Activated CD4-positive, alpha-beta memory T cell treated with anti-CD3 and anti-CD28 coated beads for 36 hours (primary cell): ENCODE measurements around the gene PCOLCE2. TPM values are rescaled to one million over a fixed set of nuclear protein-coding genes. Genes with fewer than 3 reads are reported as not detected.

Experiments used
- CTCF ChIA-PET: fragments of 350-600 bp; sonication (Branson Sonifier 250); formaldehyde crosslinking; loops from one replicate; lab custom pipeline; 2021; ENCODE audit warnings: antibody characterized with exemption, inconsistent platforms; lab: Charles Lee
- POLR2A ChIA-PET: fragments of 350-600 bp; sonication (Branson Sonifier 250); formaldehyde crosslinking; loops from one replicate; lab custom pipeline; 2021; ENCODE audit warnings: antibody characterized with exemption; lab: Charles Lee
- DNase-seq: peaks from one replicate; pipeline ENCODE4 v3.0.0-alpha.2; 2020
- H3K27ac Mint-ChIP-seq: one replicate; pipeline ENCODE4 v1.8.0; 2021; ENCODE audit warnings: mixed read lengths
- H3K27me3 Mint-ChIP-seq: one replicate; pipeline ENCODE4 v1.8.0; 2021; ENCODE audit warnings: mixed read lengths
- H3K36me3 Mint-ChIP-seq: one replicate; pipeline ENCODE4 v1.8.0; 2021; ENCODE audit warnings: mixed read lengths
- H3K4me1 Mint-ChIP-seq: one replicate; pipeline ENCODE4 v1.8.0; 2021; ENCODE audit warnings: low read depth, mixed read lengths
- H3K4me3 Mint-ChIP-seq: one replicate; pipeline ENCODE4 v1.8.0; 2021; ENCODE audit warnings: mild to moderate bottlenecking, mixed read lengths
- H3K9me3 Mint-ChIP-seq: one replicate; pipeline ENCODE4 v1.8.0; 2021; ENCODE audit warnings: mixed read lengths
- intact Hi-C: fragments of 100-400 bp; cut with micrococcal nuclease; formaldehyde crosslinking; loops from one replicate; pipeline ENCODE4 v1.15.1; 2023
- total RNA-seq, 2 experiments: library from RNA; stranded (reverse); gene quantifications; one replicate each; pipeline ENCODE4 v1.2.3, GENCODE V29; 2021

PCOLCE2 gene
- total RNA-seq, 2 experiments from 2014 or later: 0.57 TPM; not detected in 1

DNA sequence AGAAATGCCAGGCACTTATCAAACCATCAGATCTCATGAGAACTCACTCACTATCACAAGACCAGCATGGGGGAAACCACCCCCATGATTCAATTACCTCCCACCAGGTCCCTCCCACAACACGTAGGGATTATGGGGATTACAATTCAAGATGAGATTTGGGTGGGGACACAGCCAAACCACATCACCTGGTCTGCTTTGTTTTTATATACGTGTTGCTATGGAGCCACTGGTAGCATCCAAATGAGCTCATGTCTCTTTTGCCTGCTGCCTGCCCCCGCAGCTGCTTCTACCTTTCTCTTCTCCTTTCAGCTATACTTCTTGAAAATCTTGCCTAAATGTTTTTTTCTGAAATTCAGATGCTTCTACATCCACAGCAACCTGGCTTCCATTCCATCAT lies 26.8 kb upstream of the PCOLCE2 start:
- ChIA-PET CTCF (no interaction called here), POLR2A (no interaction called here)
- no peak overlapping the region for H3K4me3 Mint-ChIP-seq
- peaks cover 7% of the 10 kb centered on the region for H3K27me3 Mint-ChIP-seq
- no peaks in the 10 kb centered on the region for H3K4me1 Mint-ChIP-seq
- H3K27ac Mint-ChIP-seq: no peak overlapping the region
- intact Hi-C loops: no loop called here
- H3K36me3 Mint-ChIP-seq: no peaks in the 10 kb centered on the region
- no peak for DNase-seq
- H3K9me3 Mint-ChIP-seq: no peaks in the 10 kb centered on the region

GRCh38 chr3:142914286-142914811 lies 25.5 kb upstream of the PCOLCE2 start:
- H3K27me3 Mint-ChIP-seq: peaks cover 4% of the 10 kb centered on the region
- H3K4me1 Mint-ChIP-seq: no peaks in the 10 kb centered on the region
- no peak overlapping the region for H3K27ac Mint-ChIP-seq
- no peaks in the 10 kb centered on the region for H3K9me3 Mint-ChIP-seq
- H3K36me3 Mint-ChIP-seq: no peaks in the 10 kb centered on the region
- DNase-seq: no peak
- ChIA-PET POLR2A (no interaction called here), CTCF (interaction anchor here (0.6 kb wide), 1 partner anchor 329 kb away, joined by 3 read pairs; no protein-coding TSS in a partner anchor)
- intact Hi-C loops: no loop called here
- H3K4me3 Mint-ChIP-seq: no peak overlapping the region

DNA sequence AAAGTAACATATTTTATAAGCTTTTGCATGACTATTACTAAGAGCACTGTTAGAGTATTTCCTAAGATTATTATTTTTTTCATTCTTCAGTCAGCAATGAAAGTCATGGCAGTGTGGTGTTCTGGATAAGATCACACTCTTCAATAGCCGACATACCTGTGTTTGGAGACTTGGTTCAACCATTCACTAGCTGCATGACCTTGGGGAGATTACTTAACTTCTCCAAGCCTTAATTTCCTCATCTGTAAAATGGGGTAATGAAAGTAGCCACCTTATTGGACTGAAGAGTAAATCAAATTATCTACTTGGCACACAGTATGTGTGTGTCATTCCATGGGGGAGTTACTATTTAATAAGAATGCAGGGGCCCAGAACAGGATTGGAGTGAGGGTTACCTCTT lies 24.5 kb upstream of the PCOLCE2 start:
- H3K4me1 Mint-ChIP-seq: no peaks in the 10 kb centered on the region
- ChIA-PET CTCF (no interaction called here), POLR2A (no interaction called here)
- H3K27me3 Mint-ChIP-seq: peaks cover 8% of the 10 kb centered on the region
- DNase-seq: no peak
- H3K36me3 Mint-ChIP-seq: no peaks in the 10 kb centered on the region
- no peak overlapping the region for H3K27ac Mint-ChIP-seq
- no peaks in the 10 kb centered on the region for H3K9me3 Mint-ChIP-seq
- no peak overlapping the region for H3K4me3 Mint-ChIP-seq
- intact Hi-C loops: no loop called here

DNA sequence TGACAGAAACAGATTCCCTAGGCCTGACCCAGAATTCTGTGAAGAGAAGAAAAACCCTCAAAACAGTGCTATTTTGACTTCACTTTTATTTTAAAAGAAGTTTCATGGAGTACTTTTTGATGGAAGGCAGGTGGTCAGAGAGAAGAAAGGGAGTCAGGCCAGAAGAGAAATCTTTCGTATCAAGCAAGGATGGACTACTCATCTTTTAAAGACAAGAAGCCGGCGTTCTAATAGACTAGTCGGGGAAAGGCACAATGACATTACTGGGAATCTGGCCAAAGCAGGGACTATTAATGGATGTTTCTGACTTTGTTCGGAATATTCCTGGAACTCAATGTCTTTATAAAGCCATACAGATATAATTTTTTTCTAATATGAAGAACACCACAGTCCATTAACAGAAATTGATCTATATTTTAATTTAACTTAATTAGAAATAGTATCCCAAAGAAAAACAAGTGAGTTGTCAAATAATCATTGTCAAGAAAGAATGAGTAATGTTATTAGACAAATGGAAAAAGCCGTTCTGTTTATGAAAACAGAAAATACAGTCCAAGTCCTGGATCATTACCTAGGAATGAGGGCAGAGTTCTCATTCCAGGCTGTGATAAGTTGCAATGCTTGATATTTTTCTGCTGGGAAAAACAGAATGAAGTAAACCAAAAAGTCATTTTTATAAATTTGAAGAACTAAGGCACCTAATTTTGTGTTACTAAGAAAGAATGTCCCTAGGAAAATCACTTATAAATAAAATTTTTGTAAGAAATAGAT lies 23.7 kb upstream of the PCOLCE2 start:
- intact Hi-C loops: no loop called here
- Mint-ChIP-seq H3K27ac (no peak overlapping the region), H3K4me3 (no peak overlapping the region), H3K36me3 (no peaks in the 10 kb centered on the region), H3K27me3 (peaks cover 11% of the 10 kb centered on the region), H3K4me1 (no peaks in the 10 kb centered on the region), H3K9me3 (no peaks in the 10 kb centered on the region)
- POLR2A ChIA-PET: no interaction called here
- CTCF ChIA-PET: no interaction called here
- no peak for DNase-seq

GRCh38 chr3:142910280-142910679 lies 21.4 kb upstream of the PCOLCE2 start:
- H3K4me1 Mint-ChIP-seq: no peaks in the 10 kb centered on the region
- intact Hi-C loops: no loop called here
- ChIA-PET CTCF (no interaction called here), POLR2A (no interaction called here)
- H3K4me3 Mint-ChIP-seq: no peak overlapping the region
- H3K36me3 Mint-ChIP-seq: no peaks in the 10 kb centered on the region
- no peak for DNase-seq
- H3K27ac Mint-ChIP-seq: no peak overlapping the region
- H3K9me3 Mint-ChIP-seq: no peaks in the 10 kb centered on the region
- peaks cover 10% of the 10 kb centered on the region for H3K27me3 Mint-ChIP-seq

DNA sequence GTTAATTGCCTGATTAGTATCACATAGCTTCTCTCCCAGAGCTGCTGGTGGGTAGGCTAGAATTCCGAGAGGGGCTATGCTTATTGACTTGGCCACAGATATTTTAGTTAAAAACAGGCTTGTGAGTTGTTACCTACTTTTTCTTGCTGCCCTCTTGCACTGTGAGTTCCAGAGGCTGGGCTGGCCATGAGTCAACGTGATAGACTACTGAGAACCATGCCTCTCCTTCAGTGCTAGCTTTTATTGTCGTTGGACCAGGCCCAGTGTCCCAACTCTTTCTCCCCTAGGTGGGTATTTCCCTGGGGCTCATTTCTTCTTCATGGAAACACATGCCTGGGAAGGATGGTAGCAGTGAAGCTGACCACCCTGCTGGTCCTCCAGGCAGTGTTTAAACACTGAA lies 20.4 kb upstream of the PCOLCE2 start:
- ChIA-PET POLR2A (no interaction called here), CTCF (no interaction called here)
- intact Hi-C loops: no loop called here
- H3K36me3 Mint-ChIP-seq: no peaks in the 10 kb centered on the region
- no peak for DNase-seq
- H3K27me3 Mint-ChIP-seq: peaks cover 12% of the 10 kb centered on the region
- H3K9me3 Mint-ChIP-seq: no peaks in the 10 kb centered on the region
- H3K27ac Mint-ChIP-seq: no peak overlapping the region
- no peak overlapping the region for H3K4me3 Mint-ChIP-seq
- H3K4me1 Mint-ChIP-seq: peaks cover 3% of the 10 kb centered on the region

DNA sequence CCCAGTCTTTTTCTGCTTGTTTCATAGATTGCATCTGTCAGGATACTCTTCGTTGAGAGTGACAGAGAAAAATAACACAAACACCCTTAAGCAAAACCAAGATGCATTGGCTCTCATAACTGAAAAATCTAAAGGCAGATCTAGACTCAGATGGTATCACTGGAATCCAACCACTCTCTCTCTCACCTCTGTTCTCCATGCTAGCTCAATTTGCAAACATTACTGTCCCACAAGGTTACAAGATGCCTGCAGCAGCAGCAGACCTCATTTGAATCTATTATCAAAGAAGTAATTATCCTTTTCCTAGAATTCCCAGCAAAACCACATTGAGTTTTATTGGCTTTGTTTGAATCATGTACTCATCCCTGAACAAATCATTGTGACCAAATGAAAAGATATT lies 19.1 kb upstream of the PCOLCE2 start:
- H3K9me3 Mint-ChIP-seq: no peaks in the 10 kb centered on the region
- H3K4me1 Mint-ChIP-seq: peaks cover 3% of the 10 kb centered on the region
- no peak for DNase-seq
- intact Hi-C loops: no loop called here
- ChIA-PET POLR2A (interaction anchor here (0.6 kb wide), 1 partner anchor 309 kb away, joined by 7 read pairs; no protein-coding TSS in a partner anchor), CTCF (interaction anchor here (0.7 to 1.6 kb wide), 2 partner anchors 42 to 79 kb away, joined by 3 to 5 read pairs; no protein-coding TSS in a partner anchor)
- H3K27me3 Mint-ChIP-seq: peaks cover 16% of the 10 kb centered on the region
- no peak overlapping the region for H3K4me3 Mint-ChIP-seq
- no peak overlapping the region for H3K27ac Mint-ChIP-seq
- no peaks in the 10 kb centered on the region for H3K36me3 Mint-ChIP-seq

- no peak for DNase-seq
- Mint-ChIP-seq H3K36me3 (no peaks in the 10 kb centered on the region), H3K27me3 (peaks cover 21% of the 10 kb centered on the region), H3K4me3 (no peak overlapping the region), H3K27ac (no peak overlapping the region), H3K4me1 (peaks cover 3% of the 10 kb centered on the region), H3K9me3 (no peaks in the 10 kb centered on the region)
- intact Hi-C loops: no loop called here
- ChIA-PET POLR2A (no interaction called here), CTCF (interaction anchor here (3.3 kb wide), 1 partner anchor 76 kb away, joined by 12 read pairs; no protein-coding TSS in a partner anchor)
Observed at GRCh38 chr3:142904639-142905436, 16.0 kb upstream of the PCOLCE2 start.

DNA sequence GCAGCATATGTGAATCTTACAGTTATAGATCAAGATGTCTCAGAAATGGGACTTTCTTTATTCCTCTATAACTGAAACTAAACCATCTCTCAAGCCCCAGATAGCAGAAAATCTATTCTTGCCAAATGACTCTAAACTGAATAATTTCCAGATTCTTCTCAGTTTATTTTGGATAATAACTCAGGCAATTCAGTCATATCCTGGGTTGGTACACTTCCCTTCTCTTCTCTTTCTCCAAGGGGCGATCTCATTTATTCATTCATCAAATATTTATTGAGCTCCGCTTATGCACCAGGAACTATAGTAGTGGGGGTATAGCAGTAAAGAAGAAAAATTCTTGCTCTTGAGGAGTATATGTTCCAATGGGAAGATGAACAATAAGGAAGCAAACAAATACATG lies 13.5 kb upstream of the PCOLCE2 start:
- ChIA-PET POLR2A (no interaction called here), CTCF (no interaction called here)
- no peak for DNase-seq
- H3K4me3 Mint-ChIP-seq: no peak overlapping the region
- H3K36me3 Mint-ChIP-seq: no peaks in the 10 kb centered on the region
- no peaks in the 10 kb centered on the region for H3K9me3 Mint-ChIP-seq
- peaks cover 15% of the 10 kb centered on the region for H3K27me3 Mint-ChIP-seq
- H3K27ac Mint-ChIP-seq: no peak overlapping the region
- intact Hi-C loops: no loop called here
- peaks cover 3% of the 10 kb centered on the region for H3K4me1 Mint-ChIP-seq

DNA sequence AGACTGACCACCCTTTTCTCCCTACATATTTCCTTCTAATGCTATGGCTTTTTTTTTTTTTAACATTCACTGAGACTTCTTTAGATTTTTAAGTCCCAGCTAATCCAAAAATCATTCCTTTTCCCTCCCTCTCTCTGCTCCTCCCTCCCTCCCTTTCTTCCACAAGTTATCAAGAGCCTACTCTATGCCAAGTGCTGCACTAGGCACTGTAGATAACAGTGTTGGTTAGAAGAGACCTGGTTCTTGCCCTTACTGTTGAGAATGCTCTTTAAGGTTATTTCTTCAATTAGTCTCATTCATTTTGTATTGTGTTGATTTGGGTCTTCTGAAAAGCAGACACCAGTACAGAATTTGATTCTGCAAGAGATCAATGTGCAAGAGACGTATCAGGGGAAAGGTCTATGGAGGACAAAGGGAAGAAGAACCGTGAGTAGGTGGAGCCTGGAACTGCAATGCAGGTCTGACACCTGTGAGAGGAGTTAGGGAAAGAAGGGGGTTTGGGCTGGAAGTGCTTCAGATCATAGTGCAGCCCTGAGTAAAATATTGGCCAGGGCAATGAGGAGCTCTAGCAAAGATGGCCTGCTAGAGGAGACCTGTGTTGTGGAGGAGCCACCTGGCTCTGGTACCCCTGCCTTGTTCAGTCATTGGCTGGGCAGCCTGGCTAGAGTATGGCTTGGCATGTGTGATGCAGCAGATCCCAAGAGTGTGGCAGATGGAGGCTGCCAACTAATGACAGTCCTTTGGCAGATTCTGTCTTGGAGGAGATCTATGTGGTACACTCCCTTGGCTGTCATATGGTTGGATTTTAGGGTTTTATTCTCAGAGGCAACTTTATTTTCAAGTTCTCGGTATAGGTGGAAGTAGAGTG lies 9.7 kb upstream of the PCOLCE2 start:
- POLR2A ChIA-PET: no interaction called here
- no peaks in the 10 kb centered on the region for H3K9me3 Mint-ChIP-seq
- intact Hi-C loops: no loop called here
- no peaks in the 10 kb centered on the region for H3K4me1 Mint-ChIP-seq
- CTCF ChIA-PET: interaction anchor here (0.8 kb wide), 1 partner anchor 96 kb away, joined by 3 read pairs; no protein-coding TSS in a partner anchor
- H3K27me3 Mint-ChIP-seq: peaks cover 10% of the 10 kb centered on the region
- H3K27ac Mint-ChIP-seq: no peak overlapping the region
- no peak for DNase-seq
- no peaks in the 10 kb centered on the region for H3K36me3 Mint-ChIP-seq
- no peak overlapping the region for H3K4me3 Mint-ChIP-seq

DNA sequence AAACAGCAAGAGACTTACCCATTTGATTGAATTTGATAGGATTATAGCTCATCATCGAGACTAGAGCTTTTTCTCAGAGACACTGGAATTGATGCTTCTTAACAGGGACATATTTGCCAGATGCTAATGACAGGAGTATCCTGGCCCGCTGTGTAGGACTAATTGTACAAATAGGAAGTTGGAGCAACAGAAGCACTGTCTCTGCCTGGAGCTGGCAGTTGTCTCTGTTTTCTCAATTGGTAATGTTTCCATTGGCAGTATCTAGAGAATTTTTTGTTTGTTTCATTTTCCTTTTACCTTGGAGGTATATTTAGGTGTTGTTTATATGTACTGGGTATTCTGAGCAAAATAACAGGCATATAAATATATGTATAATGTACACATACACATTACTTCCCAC lies 8.9 kb upstream of the PCOLCE2 start:
- no peak overlapping the region for H3K27ac Mint-ChIP-seq
- ChIA-PET CTCF (interaction anchor here (0.8 kb wide), 1 partner anchor 97 kb away, joined by 3 read pairs; no protein-coding TSS in a partner anchor), POLR2A (no interaction called here)
- no peak for DNase-seq
- intact Hi-C loops: no loop called here
- no peaks in the 10 kb centered on the region for H3K9me3 Mint-ChIP-seq
- H3K4me1 Mint-ChIP-seq: no peaks in the 10 kb centered on the region
- peaks cover 8% of the 10 kb centered on the region for H3K27me3 Mint-ChIP-seq
- H3K4me3 Mint-ChIP-seq: no peak overlapping the region
- no peaks in the 10 kb centered on the region for H3K36me3 Mint-ChIP-seq
